Measurements from ENCODE around the gene PCDH15.

GRCh38 chr10:53955091-53955490 is 845.9 kb downstream of the PCDH15 start:
- TF ChIP-seq, protein P1, sequence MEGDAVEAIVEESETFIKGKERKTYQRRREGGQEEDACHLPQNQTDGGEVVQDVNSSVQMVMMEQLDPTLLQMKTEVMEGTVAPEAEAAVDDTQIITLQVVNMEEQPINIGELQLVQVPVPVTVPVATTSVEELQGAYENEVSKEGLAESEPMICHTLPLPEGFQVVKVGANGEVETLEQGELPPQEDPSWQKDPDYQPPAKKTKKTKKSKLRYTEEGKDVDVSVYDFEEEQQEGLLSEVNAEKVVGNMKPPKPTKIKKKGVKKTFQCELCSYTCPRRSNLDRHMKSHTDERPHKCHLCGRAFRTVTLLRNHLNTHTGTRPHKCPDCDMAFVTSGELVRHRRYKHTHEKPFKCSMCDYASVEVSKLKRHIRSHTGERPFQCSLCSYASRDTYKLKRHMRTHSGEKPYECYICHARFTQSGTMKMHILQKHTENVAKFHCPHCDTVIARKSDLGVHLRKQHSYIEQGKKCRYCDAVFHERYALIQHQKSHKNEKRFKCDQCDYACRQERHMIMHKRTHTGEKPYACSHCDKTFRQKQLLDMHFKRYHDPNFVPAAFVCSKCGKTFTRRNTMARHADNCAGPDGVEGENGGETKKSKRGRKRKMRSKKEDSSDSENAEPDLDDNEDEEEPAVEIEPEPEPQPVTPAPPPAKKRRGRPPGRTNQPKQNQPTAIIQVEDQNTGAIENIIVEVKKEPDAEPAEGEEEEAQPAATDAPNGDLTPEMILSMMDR (IDR thresholded peaks at IDR 0.05 in 4 of 5, conservative IDR thresholded peaks at IDR 0.05 in 1 of 5): no peak
- no peak for TF ChIP-seq POLR2A (IDR thresholded peaks at IDR 0.05)
